Renal cortex interstitium (tissue), 11 donors: ENCODE data around the gene DSC3. TPM values are rescaled to one million over a fixed set of nuclear protein-coding genes. Genes with fewer than 3 reads are reported as not detected.
"Not testable (repeated sequence)": the region's sequence is repeated elsewhere in the genome, so short reads cannot be mapped to it uniquely, and the experiment has no call there.

ENCODE experiments used
- DNase-seq, 11 donors: peaks; one replicate each; pipeline ENCODE4 v3.0.0-alpha.2; 2013; ENCODE audit warnings: low read depth in 9 of 11, low spot score in 4 of 11; ENCODE audit errors: extremely low read depth in 1 of 11
- polyA plus RNA-seq, 3 donors: library from polyadenylated mRNA; unstranded; fragments of 120-200 nt; gene quantifications; one replicate each; pipeline ENCODE4 v1.2.1, GENCODE V29; 2013; ENCODE audit not compliant: insufficient read length in 3 of 3

Gene DSC3
- polyA plus RNA-seq, 3 donors: 1.6 to 3.3 (median 2.6) TPM

DNA sequence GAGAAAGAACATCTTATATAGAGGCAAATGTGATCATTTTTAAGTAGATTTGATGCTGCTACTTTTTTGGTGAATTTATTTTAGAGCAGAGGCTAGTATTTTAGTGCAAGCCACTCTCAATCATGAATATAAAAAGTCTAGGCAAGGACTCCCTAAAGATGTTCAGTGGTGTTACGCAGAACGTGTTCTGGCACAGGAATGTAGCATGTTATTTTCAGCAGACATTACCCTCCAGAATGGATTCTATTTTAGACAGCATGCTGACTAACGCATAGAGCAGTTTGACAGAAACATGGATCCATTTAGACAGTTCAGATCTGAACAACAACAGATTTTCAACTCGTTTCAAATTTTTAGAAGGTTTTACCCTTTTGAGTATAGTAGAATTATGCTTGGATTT is 54.1 kb downstream of the DSC3 start:
- DNase-seq: no peak

DNA sequence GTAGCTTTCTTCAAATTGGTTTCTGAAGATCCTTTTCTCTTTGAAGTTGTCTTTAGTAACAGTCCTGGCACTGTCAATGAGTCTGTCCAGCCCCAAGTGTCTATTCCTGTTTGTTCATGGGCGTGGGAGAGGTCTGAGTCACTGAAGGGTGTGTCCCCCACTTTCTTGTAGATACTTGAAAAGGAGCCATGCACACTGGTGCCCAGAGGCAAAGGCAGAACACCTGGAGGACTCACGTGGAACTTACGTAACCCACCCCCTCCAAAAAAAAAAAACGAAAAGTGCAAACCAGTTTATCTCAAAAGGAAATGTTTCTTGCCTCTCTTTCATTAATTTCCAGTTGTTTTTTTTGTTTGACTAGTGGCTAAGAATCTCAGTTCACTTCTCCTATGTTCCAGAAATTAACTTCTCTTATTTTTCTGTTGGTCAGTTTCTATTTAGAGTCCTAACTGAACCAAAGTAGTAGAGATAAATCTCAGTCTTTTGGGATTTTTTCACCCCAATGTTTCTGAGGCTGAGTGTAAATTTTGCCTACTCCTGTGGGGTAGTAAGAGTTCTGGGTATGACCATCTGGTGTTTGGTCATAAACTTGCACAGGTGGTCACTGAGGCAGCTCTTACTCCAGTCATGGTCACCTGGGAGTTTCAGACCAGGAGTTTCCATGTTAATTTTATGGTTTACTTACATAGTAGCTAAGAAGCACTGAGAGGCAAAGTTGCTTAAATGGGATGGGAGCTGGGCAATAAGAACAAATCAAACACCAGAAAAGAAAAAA is 54.9 kb downstream of the DSC3 start:
- no peak for DNase-seq

DNA sequence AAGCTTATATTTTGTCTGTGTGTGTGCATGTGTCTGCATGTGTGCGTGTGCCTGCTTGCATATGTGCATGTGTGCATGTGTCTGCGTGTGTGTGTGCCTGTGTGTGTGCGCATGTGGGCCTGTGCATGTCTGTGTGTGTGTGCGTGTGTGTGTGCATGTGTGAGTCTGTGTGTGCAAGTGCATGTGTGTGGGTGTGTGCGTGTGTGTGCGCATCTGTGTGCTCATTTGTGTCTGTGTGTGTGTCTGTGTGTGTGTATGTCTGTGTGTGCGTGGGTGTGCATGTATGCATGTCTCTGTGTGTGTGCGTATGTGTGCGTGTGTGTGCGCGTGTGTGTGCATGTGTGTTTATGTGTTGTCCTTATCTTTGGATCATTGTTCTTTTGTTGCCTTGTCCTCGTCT is 56.8 kb downstream of the DSC3 start:
- no peak for DNase-seq

DNA sequence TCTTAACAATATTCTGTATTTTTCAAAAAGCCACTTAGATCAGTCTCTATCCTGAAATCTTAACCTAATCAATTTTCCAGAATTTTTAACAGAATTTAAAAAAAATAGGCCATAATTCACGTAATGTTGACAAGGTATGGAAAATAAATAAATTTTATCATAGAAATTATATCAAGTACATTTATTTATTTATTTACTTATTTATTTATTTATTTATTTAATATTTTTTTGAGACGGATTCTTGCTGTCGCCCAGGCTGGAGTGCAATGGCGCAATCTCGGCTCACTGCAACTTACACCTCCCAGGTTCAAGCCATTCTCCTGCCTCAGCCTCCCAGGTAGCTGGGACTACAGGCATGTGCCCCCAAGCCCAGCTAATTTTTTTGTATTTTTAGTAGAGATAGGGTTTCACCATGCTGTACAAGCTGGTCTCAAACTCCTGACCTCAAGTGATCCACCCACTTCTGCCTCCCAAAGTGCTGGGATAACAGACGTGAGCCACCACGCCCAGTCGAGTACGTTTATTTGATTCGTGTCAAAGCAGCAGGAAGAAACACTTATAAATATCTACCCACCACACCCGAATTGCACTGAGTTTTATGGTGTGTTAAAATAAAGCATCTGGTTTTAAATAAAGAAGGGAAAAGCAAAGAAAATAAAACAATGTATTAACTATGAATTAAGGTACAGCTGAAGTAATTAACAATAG is 60.1 kb downstream of the DSC3 start:
- DNase-seq: no peak

DNA sequence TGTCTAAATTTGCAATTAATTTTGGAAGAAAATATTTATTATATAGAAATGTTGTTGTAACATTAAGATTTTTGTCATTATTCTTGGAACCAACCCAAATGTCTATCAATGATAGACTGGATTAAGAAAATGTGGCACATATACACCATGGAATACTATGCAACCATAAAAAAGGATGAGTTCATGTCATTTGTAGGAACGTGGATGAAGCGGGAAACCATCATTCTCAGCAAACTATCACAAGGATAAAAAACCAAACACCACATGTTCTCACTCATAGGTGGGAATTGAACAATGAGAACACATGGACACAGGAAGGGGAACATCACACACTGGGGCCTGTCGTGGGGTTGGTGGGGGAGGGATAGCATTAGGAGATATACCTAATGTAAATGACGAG is 64.5 kb downstream of the DSC3 start:
- not testable (repeated sequence) for DNase-seq

DNA sequence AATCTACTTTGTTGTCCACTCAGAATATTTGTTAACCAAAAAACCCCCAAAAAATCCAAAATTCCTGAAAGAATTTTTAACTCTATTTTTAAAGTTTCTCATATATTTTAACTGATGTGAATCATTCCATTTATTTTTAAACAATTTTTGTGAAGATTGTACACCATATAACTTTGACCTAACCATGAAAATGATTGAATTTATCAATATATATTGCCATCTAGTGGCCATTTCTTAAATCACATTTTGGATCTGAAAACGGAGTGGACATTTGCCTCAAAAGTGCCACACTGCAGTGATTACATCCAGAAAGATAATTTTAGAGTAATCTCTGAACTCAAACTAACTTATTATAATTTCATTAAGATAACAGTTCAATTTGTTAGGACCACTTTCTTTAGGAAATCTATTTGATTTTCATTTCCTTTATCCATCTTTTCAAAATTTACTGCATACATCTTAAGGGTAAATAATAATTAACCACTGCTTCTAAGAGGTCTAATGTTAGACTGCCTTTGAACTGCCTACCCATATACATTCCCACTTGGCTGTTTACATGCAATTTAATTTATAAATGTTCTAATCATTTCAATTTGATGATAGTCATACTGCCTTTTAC is 71.1 kb downstream of the DSC3 start:
- peak; percentile 10 to 42 (median 16) for DNase-seq

DNA sequence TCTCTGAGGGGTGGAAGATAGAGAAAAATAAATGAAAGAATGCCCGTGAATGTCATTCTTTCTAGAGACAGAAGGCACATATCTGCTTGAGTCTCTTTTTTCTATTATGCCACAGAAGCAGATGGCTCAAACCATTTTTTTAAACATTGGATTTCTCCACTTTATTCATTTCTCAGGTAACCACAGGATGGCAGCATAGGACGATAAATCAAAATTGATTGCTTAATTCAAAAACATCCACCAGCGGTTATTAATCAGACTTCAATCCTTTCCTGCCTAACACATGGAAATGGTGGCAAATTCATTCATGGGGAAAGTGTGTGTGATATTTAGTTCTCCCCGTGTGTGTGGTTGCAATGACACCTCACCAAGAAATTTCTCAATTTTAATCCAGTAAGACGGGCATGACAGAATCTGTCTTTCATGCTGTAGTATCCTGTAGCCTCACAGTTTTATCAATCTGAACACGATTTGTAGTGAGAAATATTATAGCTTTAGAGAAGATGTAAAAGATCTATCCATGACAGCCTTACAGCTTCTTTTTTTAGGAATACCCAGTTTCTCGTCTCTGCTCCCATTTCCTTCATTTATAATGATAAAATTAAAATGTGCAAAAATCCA is 72.2 kb downstream of the DSC3 start:
- DNase-seq: peak in 7 of 11 donors; percentile 4 to 19 (median 9)

DNA sequence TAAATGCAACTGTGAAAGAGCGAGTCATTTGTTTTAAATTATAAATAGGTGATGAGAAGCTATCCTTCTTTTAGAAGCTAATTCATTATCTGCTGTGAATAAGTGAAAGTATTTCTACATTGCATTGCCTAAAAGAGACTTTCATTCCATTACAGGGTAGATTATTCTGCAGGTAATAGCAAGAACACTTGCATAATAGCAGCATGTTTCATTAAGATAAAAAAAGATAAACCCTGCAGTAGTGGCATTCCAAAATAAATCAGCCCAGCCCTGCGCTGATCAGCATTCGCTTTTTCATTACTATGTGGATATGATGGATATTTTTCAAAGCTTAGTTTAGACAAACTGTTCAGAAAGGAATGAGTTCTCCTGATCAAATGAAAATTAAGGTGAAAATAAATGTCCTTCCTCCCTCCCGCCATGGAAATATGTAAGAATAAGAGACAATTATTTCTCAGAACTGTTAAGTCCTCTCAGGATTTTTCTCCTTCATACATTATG is 72.8 kb downstream of the DSC3 start:
- DNase-seq: no peak

DNA sequence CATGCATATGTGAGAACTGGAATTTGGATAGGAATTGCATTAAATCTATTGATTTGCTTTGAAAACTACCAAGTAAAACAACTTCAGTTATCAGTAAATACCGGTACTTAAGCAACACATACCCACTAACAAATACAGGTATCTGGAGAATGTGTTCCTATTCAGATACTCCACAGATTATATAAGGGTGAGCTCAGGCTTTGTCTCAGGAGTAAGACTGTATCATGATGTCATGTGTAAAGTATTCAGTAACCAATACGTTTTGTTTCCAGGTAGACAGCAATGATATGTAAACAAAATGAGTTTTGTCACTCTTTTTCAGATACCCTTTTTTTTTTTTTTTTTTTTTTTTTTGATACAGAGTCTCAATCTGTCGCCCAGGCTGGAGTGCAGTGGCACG is 74.8 kb downstream of the DSC3 start:
- DNase-seq: no peak

DNA sequence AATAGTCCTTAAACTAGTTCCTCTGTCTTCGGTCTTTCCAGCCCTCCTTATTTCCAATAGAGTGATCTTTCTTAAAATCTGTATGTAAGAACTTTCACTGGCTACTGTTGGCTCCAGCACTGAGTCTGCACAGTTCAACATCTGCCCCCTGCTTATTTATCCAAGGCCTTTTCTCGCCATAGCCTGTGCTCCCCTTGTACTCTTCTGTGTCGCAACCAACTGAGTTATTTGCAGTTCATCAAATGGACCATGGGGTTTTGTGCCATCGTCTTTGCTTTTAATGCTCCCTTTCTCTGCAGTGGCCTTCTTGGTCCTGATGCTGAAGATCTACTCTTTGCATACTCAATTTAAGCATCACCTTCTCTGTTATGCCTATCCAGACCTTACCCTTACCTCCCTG is 77.3 kb downstream of the DSC3 start:
- DNase-seq: no peak

DNA sequence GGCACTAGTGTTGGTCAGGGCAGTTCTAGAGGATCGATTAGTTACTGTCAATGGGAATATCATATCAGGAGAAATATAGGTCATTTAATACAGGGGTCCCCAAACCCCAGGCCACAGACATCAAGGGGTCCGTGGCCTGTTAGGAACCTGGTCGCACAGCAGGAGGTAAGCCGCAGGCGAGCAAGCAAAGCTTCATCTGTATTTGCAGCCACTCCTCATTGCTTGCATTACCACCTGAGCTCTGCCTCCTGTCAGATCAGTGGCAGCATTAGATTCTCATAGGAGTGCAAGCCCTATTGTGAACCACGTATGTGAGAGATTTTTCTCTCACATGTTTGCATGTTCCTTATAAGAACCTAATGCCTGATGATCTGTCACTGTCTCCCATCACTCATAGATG is 81.9 kb downstream of the DSC3 start:
- DNase-seq: no peak

DNA sequence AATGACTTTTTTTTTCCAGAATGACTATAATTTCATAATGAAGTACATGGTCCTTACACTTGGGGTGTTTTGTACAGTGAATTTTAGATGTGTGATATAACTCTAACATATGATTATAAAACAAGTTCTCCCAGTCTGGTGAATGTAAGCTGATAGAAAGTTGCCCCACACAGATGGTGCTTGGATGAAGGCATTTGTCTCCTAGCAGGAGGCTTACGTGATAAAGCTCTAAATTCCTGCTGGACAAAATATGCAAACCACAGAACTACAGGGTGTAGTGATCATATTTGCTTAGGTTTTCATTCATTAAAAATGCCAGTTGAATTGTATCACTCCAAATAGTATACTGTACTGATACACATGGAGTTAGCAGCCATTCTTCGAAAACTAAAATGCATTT is 85.5 kb downstream of the DSC3 start:
- DNase-seq: no peak

DNA sequence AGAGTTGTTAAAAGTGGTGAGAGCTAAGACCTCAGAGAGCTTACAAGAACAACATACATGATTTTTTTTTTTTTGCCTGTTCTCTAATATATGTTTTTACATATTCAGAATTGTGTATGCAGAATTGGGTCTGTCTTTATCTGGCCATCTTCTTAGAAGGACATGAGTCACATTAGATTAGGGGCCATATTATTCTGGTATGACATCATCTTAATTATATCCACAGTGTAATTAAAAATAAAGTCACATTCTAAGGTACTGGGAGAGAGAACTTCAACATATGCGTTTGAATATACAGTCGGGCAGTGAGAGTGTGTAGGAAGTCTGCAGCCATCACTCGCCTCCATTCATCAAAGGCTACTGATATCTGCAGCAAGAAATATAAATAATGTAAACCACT is 88.3 kb downstream of the DSC3 start:
- no peak for DNase-seq

DNA sequence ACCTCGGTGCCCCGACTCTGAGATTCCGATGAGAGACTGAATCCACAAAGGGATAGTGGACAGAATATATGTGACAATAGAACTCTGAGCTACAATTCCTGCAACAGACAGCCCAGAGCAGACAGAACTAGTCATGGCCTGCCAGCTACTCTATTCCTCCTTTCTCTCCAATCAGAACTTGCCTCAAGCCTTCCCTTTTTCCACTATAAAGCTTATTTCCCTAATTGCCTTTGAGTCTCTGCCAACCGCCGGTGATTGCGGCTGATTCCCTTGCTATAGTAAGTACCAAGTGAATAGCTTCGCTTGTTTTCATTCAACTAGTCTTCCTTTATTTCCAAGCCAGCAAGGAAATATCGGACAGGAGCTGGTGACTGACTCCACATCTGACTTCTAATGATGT is 96.8 kb downstream of the DSC3 start:
- no peak for DNase-seq

DNA sequence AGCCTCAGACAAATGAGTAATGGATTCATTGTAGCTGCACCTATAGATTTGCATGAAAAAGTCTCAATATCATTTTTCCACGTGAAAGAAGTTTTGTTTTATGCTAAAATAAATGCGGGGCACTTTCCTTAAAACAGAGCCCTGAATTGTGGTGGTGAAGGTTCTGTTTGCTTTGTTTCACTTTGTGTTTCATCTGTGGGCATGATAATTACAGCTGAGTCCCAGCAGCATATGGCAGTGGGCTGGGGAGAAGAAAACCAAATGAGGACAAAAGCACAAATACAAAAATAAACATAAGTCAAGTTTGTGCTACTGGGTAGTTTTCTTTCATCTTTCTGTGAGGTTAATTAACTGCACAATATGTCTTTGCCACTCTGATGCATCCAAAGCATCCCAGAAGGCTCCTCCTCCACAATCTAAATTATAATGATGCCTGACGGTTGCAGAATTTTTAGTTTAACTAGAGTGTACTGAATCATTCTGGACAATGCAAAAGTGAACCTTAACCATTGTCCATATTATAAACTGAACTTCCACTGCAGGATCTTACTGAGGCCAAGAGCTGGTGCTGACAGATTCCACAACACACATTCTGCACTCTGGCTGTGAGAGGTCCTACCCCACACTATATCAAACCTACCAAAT is 97.6 kb downstream of the DSC3 start:
- DNase-seq: no peak

DNA sequence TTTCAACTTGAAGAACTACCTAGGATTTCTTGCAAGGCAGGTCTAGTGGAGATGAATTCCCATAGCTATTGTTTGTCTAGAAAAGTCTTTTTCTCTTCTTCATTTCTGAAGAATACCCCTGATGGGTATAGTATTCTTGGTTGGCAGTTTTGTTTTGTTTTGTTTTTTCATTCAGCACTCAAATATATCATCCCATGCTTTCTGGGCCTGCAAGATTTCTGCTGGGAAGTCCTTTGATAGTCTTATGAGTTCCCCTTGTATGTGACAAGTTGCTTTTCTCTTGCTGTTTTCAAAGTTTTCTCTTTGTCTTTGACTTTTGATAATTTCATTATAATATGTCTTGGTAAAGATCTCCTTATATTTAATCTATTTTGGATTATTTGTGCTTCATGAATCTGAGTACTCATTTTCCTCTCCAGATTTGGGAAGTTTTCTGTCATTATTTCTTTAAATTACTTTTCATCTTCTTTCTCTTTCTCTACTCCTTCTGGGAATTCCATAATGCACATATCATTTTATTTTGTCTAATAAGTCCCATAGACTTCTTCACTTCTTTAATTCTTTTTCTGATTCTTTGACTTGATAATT is 101.5 kb downstream of the DSC3 start:
- DNase-seq: no peak
